Upper lobe of right lung (tissue), 1 donor: Measurements from ENCODE around the gene MAGOHB. TPM values are rescaled to one million over a fixed set of nuclear protein-coding genes. Genes with fewer than 3 reads are reported as not detected.

Experiments used
- ATAC-seq: fragments of 200-7000 bp; cut with Tn5 transposase; one replicate; pipeline ENCODE4 v1.9.1; 2020; ENCODE audit warnings: mild to moderate bottlenecking, moderate library complexity
- DNase-seq: peaks from one replicate; pipeline ENCODE4 v3.0.0-alpha.2; 2020
- H3K27ac ChIP-seq: fragments of 200-600 bp; one replicate; pipeline ENCODE4 v1.8.0; 2022
- H3K27me3 ChIP-seq: fragments of 200-600 bp; one replicate; pipeline ENCODE4 v1.8.0; 2022; ENCODE audit warnings: mild to moderate bottlenecking
- H3K36me3 ChIP-seq: fragments of 200-600 bp; one replicate; pipeline ENCODE4 v1.8.0; 2022
- H3K4me1 ChIP-seq: fragments of 200-600 bp; one replicate; pipeline ENCODE4 v1.8.0; 2022
- H3K4me3 ChIP-seq: fragments of 200-600 bp; one replicate; pipeline ENCODE4 v1.8.0; 2022; ENCODE audit warnings: mild to moderate bottlenecking
- H3K9me3 ChIP-seq: fragments of 200-600 bp; one replicate; pipeline ENCODE4 v1.8.0; 2022
- CTCF ChIP-seq: fragments of 200-600 bp; IDR thresholded peaks from one replicate; pipeline ENCODE4 v1.8.0; 2022; ENCODE audit warnings: antibody characterized with exemption
- intact Hi-C: fragments of 100-400 bp; cut with DNase I; formaldehyde crosslinking; loops from one replicate; pipeline ENCODE4 v1.11.0; 2022
- total RNA-seq: library from RNA; stranded (reverse); fragmentation: NEBNext Ultra II Directional; extraction: Animal tissue kit (Norgen Biotek cat#: 25700); gene quantifications from one replicate; pipeline ENCODE4 v1.2.1, GENCODE V29; 2021
- donor health status: DM: no; HTN: yes; CAD: no; lungs with severe emphysema.

MAGOHB gene
- total RNA-seq, 1 donor from 2014 or later = 21.3 TPM

GRCh38 chr12:10641735-10642500 lies 28.5 kb upstream of the MAGOHB start:
- Histone ChIP-seq H3K27me3 (no peaks in the 10 kb centered on the region), H3K9me3 (no peaks in the 10 kb centered on the region), H3K4me1 (no peaks in the 10 kb centered on the region), H3K4me3 (no peak overlapping the region), H3K36me3 (no peaks in the 10 kb centered on the region), H3K27ac (no peak overlapping the region)
- intact Hi-C loops = no loop called here
- TF ChIP-seq CTCF = no peak
- DNase-seq (no peak), ATAC-seq (no peak)

- Histone ChIP-seq H3K27me3 (no peaks in the 10 kb centered on the region), H3K27ac (no peak overlapping the region), H3K4me1 (no peaks in the 10 kb centered on the region), H3K9me3 (no peaks in the 10 kb centered on the region), H3K36me3 (no peaks in the 10 kb centered on the region), H3K4me3 (no peak overlapping the region)
- no peak for TF ChIP-seq CTCF
- intact Hi-C loops = no loop called here
- ATAC-seq (no peak), DNase-seq (no peak)
Observed at GRCh38 chr12:10638728-10639127, 25.3 kb upstream of the MAGOHB start.

- no peaks in the 10 kb centered on the region for H3K36me3 ChIP-seq
- H3K9me3 ChIP-seq = no peaks in the 10 kb centered on the region
- no peak overlapping the region for H3K27ac ChIP-seq
- H3K4me1 ChIP-seq = no peaks in the 10 kb centered on the region
- no peak for TF ChIP-seq CTCF
- H3K27me3 ChIP-seq = no peaks in the 10 kb centered on the region
- H3K4me3 ChIP-seq = no peak overlapping the region
- DNase-seq = no peak
- intact Hi-C loops = no loop called here
- no peak for ATAC-seq
Observed at GRCh38 chr12:10636611-10637010, 23.2 kb upstream of the MAGOHB start.

GRCh38 chr12:10636124-10636523 lies 22.7 kb upstream of the MAGOHB start:
- Histone ChIP-seq H3K4me1 (no peaks in the 10 kb centered on the region), H3K27me3 (no peaks in the 10 kb centered on the region), H3K27ac (no peak overlapping the region), H3K9me3 (no peaks in the 10 kb centered on the region), H3K36me3 (no peaks in the 10 kb centered on the region), H3K4me3 (no peak overlapping the region)
- TF ChIP-seq CTCF = no peak
- intact Hi-C loops = no loop called here
- DNase-seq = no peak
- no peak for ATAC-seq

- Histone ChIP-seq H3K4me1 (no peaks in the 10 kb centered on the region), H3K27ac (no peak overlapping the region), H3K36me3 (no peaks in the 10 kb centered on the region), H3K27me3 (no peaks in the 10 kb centered on the region), H3K9me3 (no peaks in the 10 kb centered on the region), H3K4me3 (no peak overlapping the region)
- no peak for ATAC-seq
- DNase-seq = no peak
- TF ChIP-seq CTCF = no peak
- intact Hi-C loops = no loop called here
Observed at GRCh38 chr12:10635306-10635705, 21.9 kb upstream of the MAGOHB start.

GRCh38 chr12:10634427-10634826 lies 21.0 kb upstream of the MAGOHB start:
- DNase-seq = no peak
- intact Hi-C loops = no loop called here

More at GRCh38 chr12:10634427-10634826, 21.0 kb upstream of the MAGOHB start:
- no peaks in the 10 kb centered on the region for H3K27me3 ChIP-seq
- H3K27ac ChIP-seq = no peak overlapping the region
- TF ChIP-seq CTCF = no peak
- no peak for ATAC-seq
- no peak overlapping the region for H3K4me3 ChIP-seq
- H3K9me3 ChIP-seq = no peaks in the 10 kb centered on the region
- H3K36me3 ChIP-seq = no peaks in the 10 kb centered on the region
- no peaks in the 10 kb centered on the region for H3K4me1 ChIP-seq
